H9 (cell line): ENCODE data around the gene GPR150. TPM values are rescaled to one million over a fixed set of nuclear protein-coding genes. Genes with fewer than 3 reads are reported as not detected.

ENCODE experiments used
- DNase-seq: peaks from one replicate; pipeline ENCODE4 v3.0.0-alpha.2; 2017
- H2AFZ ChIP-seq: one replicate; pipeline ENCODE4 v1.6.1; 2013; ENCODE audit warnings: mild to moderate bottlenecking, low read length, control low read depth, moderate library complexity
- H2AK5ac ChIP-seq: 2 replicates; pipeline ENCODE4 v1.6.1; 2013; ENCODE audit warnings: low read length, control low read depth, mixed read lengths; ENCODE audit not compliant: insufficient read length
- H2BK120ac ChIP-seq: one replicate; pipeline ENCODE4 v1.6.1; 2013; ENCODE audit warnings: low read depth, mild to moderate bottlenecking, low read length, control low read depth, inconsistent platforms; ENCODE audit not compliant: poor library complexity, severe bottlenecking
- H2BK12ac ChIP-seq: 2 replicates; pipeline ENCODE4 v1.6.1; 2013; ENCODE audit warnings: low read length, control low read depth, mixed read lengths, low read depth; ENCODE audit not compliant: insufficient read length
- H2BK15ac ChIP-seq: 2 replicates; pipeline ENCODE4 v1.6.1; 2013; ENCODE audit warnings: low read depth, low read length, control low read depth
- H2BK20ac ChIP-seq: one replicate; pipeline ENCODE4 v1.6.1; 2013; ENCODE audit warnings: low read depth, mild to moderate bottlenecking, low read length, control low read depth, inconsistent platforms; ENCODE audit not compliant: poor library complexity, severe bottlenecking
- H2BK5ac ChIP-seq: 2 replicates; pipeline ENCODE4 v1.6.1; 2013; ENCODE audit warnings: low read length, control low read depth, mixed read lengths; ENCODE audit not compliant: insufficient read length
- H3K14ac ChIP-seq: 2 replicates; pipeline ENCODE4 v1.6.1; 2013; ENCODE audit warnings: low read length, control low read depth; ENCODE audit not compliant: insufficient read depth
- H3K18ac ChIP-seq: 2 replicates; pipeline ENCODE4 v1.6.1; 2013; ENCODE audit warnings: low read depth, mild to moderate bottlenecking, mixed read lengths, low read length, control low read depth; ENCODE audit not compliant: insufficient read length
- H3K23ac ChIP-seq: 2 replicates; pipeline ENCODE4 v1.6.1; 2013; ENCODE audit warnings: low read length, control low read depth, mixed read lengths, low read depth; ENCODE audit not compliant: insufficient read length
- H3K23me2 ChIP-seq: 2 replicates; pipeline ENCODE4 v1.6.1; 2013; ENCODE audit warnings: low read depth, mild to moderate bottlenecking, mixed read lengths, low read length, control low read depth; ENCODE audit not compliant: insufficient read length, poor library complexity, severe bottlenecking
- H3K27ac ChIP-seq: 2 replicates; pipeline ENCODE4 v1.5.1; 2013; ENCODE audit warnings: low read length, control low read depth, mixed read lengths, low read depth; ENCODE audit not compliant: insufficient read length
- H3K27me3 ChIP-seq: 2 replicates; pipeline ENCODE4 v1.6.1; 2013; ENCODE audit warnings: low read length, control low read depth, inconsistent platforms; ENCODE audit not compliant: insufficient read depth
- H3K4ac ChIP-seq: 2 replicates; pipeline ENCODE4 v1.6.1; 2013; ENCODE audit warnings: low read depth, mild to moderate bottlenecking, control low read depth, inconsistent platforms, low read length, moderate library complexity
- H3K4me1 ChIP-seq: 2 replicates; pipeline ENCODE4 v1.6.1; 2013; ENCODE audit warnings: low read length, control low read depth, inconsistent platforms; ENCODE audit not compliant: insufficient read depth
- H3K4me2 ChIP-seq: 2 replicates; pipeline ENCODE4 v1.6.1; 2013; ENCODE audit warnings: low read length, control low read depth, mixed read lengths; ENCODE audit not compliant: insufficient read length, insufficient read depth
- H3K56ac ChIP-seq: 2 replicates; pipeline ENCODE4 v1.6.1; 2013; ENCODE audit warnings: low read depth, mild to moderate bottlenecking, mixed read lengths, low read length, control low read depth; ENCODE audit not compliant: insufficient read length
- H3K79me1 ChIP-seq: 2 replicates; pipeline ENCODE4 v1.6.1; 2013; ENCODE audit warnings: low read depth, mild to moderate bottlenecking, moderate library complexity, low read length, control low read depth, inconsistent platforms; ENCODE audit not compliant: insufficient read depth, poor library complexity, severe bottlenecking
- H3K79me2 ChIP-seq: 2 replicates; pipeline ENCODE4 v1.6.1; 2013; ENCODE audit warnings: low read length, control low read depth, inconsistent platforms; ENCODE audit not compliant: insufficient read depth
- H3K9ac ChIP-seq: 2 replicates; pipeline ENCODE4 v1.6.1; 2013; ENCODE audit warnings: low read length, control low read depth, mixed read lengths; ENCODE audit not compliant: insufficient read length; ENCODE audit errors: extremely low read depth
- H3K9me3 ChIP-seq: one replicate; pipeline ENCODE4 v1.6.1; 2013; ENCODE audit warnings: low read depth, low read length, inconsistent platforms; ENCODE audit not compliant: control insufficient read depth
- H3T11ph ChIP-seq: one replicate; pipeline ENCODE4 v1.6.1; 2013; ENCODE audit warnings: mild to moderate bottlenecking, low read length, control low read depth, inconsistent platforms
- H4K20me1 ChIP-seq: one replicate; pipeline ENCODE4 v1.6.1; 2013; ENCODE audit not compliant: control insufficient read depth, insufficient read length, insufficient read depth
- H4K5ac ChIP-seq: 2 replicates; pipeline ENCODE4 v1.6.1; 2013; ENCODE audit warnings: low read depth, mild to moderate bottlenecking, mixed read lengths, low read length, control low read depth; ENCODE audit not compliant: insufficient read length
- H4K8ac ChIP-seq: replicated peaks from 2 replicates; pipeline ENCODE4 v1.6.1; 2013; ENCODE audit warnings: low read length, control low read depth, mixed read lengths, low read depth; ENCODE audit not compliant: insufficient read length
- H4K91ac ChIP-seq: 2 replicates; pipeline ENCODE4 v1.6.1; 2013; ENCODE audit warnings: low read depth, mild to moderate bottlenecking, moderate library complexity, mixed read lengths, low read length, control low read depth; ENCODE audit not compliant: insufficient read length
- H3K27ac Mint-ChIP-seq, 3 experiments: 2 replicates in 2 of 3; 3 replicates in 1 of 3; pipeline ENCODE4 v1.8.0; 2020 to 2021; ENCODE audit warnings: mixed read lengths in 3 of 3, mild to moderate bottlenecking in 1 of 3, moderate library complexity in 1 of 3
- H3K27me3 Mint-ChIP-seq: 2 replicates; pipeline ENCODE4 v1.8.0; 2021; ENCODE audit warnings: low read depth, mild to moderate bottlenecking, moderate library complexity, mixed read lengths
- H3K36me3 Mint-ChIP-seq, 3 experiments: 2 replicates in 2 of 3; 3 replicates in 1 of 3; pipeline ENCODE4 v1.8.0; 2020 to 2021; ENCODE audit warnings: low read depth in 3 of 3, mixed read lengths in 3 of 3; ENCODE audit not compliant: insufficient read depth in 1 of 3
- H3K4me1 Mint-ChIP-seq, 2 experiments: 2 replicates each; pipeline ENCODE4 v1.8.0; 2020; ENCODE audit warnings: mixed read lengths in 2 of 2
- H3K4me3 Mint-ChIP-seq, 2 experiments: 2 replicates in 1 of 2; 3 replicates in 1 of 2; pipeline ENCODE4 v1.8.0; 2020 to 2021; ENCODE audit warnings: mild to moderate bottlenecking in 2 of 2, mixed read lengths in 2 of 2, moderate library complexity in 1 of 2
- H3K9me3 Mint-ChIP-seq, 2 experiments: 2 replicates in 1 of 2; 3 replicates in 1 of 2; pipeline ENCODE4 v1.8.0; 2020; ENCODE audit warnings: mild to moderate bottlenecking in 2 of 2, mixed read lengths in 2 of 2, moderate library complexity in 1 of 2
- CTCF ChIP-seq: fragments of 200-600 bp; sonication (generic); conservative IDR thresholded peaks from 3 replicates; pipeline ENCODE4 v1.8.0; 2021; ENCODE audit warnings: antibody characterized with exemption, mild to moderate bottlenecking
- WGBS: extraction: QIAGEN DNeasy Blood & Tissue Kit; methylation state at CpG from one replicate; pipeline ENCODE4 v1.1.7; 2013; ENCODE audit warnings: missing lambda C conversion rate, low lambda C conversion rate, mixed read lengths; ENCODE audit not compliant: insufficient read length; ENCODE audit errors: extremely low coverage; 5-methylcytosine and 5-hydroxymethylcytosine counted together
- total RNA-seq: library from RNA; stranded (reverse); gene quantifications from 2 replicates; pipeline ENCODE4 v1.2.1, GENCODE V29; 2021

Gene GPR150
- total RNA-seq, 1 experiment from 2014 or later: not detected

DNA sequence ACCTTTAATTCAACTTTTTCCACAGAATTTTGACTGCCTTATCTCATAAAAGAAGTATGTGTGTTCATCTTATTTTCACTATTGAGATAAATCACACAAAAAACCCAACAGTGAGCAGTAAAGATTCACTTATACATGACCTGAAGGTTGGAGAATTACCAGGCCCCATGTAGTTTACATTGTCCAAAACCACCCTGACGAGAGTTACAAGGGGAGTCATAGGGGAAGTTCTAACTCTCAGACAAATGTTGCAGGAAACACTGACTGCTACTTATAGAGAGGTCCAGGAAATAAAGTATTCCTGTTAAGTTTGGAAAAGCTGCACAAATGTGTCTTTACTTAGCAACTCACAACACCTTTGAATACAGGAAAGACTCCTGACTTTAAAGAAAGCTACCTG, 48.8 kb downstream of the GPR150 start:
- H4K8ac ChIP-seq: no peak overlapping the region
- no peaks in the 10 kb centered on the region for H3K4me1 ChIP-seq
- no peaks in the 10 kb centered on the region for H3K23me2 ChIP-seq
- H3K18ac ChIP-seq: no peak overlapping the region
- H3K4me3 Mint-ChIP-seq: no peak overlapping the region
- no peak overlapping the region for H4K5ac ChIP-seq
- TF ChIP-seq CTCF: no peak
- peaks cover 4% of the 10 kb centered on the region; the same call in 1 of the 2 replicates for H3K27me3 Mint-ChIP-seq
- no peak overlapping the region for H3K27ac Mint-ChIP-seq
- H2BK15ac ChIP-seq: no peak overlapping the region
- H3K27ac ChIP-seq: no peak overlapping the region
- H3K4me1 Mint-ChIP-seq: peaks cover 3% of the 10 kb centered on the region in 2 experiments; a peak in 1 of 4 replicates
- H3K14ac ChIP-seq: no peak overlapping the region
- no peak overlapping the region for H3T11ph ChIP-seq
- H3K23ac ChIP-seq: no peak overlapping the region
- H3K27me3 ChIP-seq: no peaks in the 10 kb centered on the region
- H2AFZ ChIP-seq: no peak overlapping the region
- no peak overlapping the region for H2BK20ac ChIP-seq
- no peak overlapping the region for H3K4ac ChIP-seq
- no peak overlapping the region for H3K56ac ChIP-seq
- H2AK5ac ChIP-seq: no peak overlapping the region
- H3K79me1 ChIP-seq: no peaks in the 10 kb centered on the region
- no peak overlapping the region for H2BK12ac ChIP-seq
- no peaks in the 10 kb centered on the region for H3K36me3 Mint-ChIP-seq
- no peak overlapping the region for H3K4me2 ChIP-seq
- no peak overlapping the region for H4K91ac ChIP-seq
- no peak overlapping the region for H2BK5ac ChIP-seq
- no peak overlapping the region for H2BK120ac ChIP-seq
- no peaks in the 10 kb centered on the region for H3K79me2 ChIP-seq
- no peaks in the 10 kb centered on the region for H3K9me3 ChIP-seq
- no peaks in the 10 kb centered on the region for H4K20me1 ChIP-seq
- no peak overlapping the region for H3K9ac ChIP-seq
- no peaks in the 10 kb centered on the region for H3K9me3 Mint-ChIP-seq
- no CpG with 5 or more reads among the region's 1 CpG for WGBS
- DNase-seq: no peak
